GM13976 (cell line): ENCODE results near the gene THOC6.
"Not testable (repeated sequence)": the region's sequence is repeated elsewhere in the genome, so short reads cannot be mapped to it uniquely, and the experiment has no call there.

Experiments
- DNase-seq: peaks from one replicate; pipeline ENCODE4 v3.0.0; 2012; ENCODE audit warnings: low spot score
- in situ Hi-C: fragments of 300-500 bp; cut with MboI; formaldehyde crosslinking; loops from one replicate; pipeline ENCODE4 v1.12.0; 2022; ENCODE audit warnings: low sequenced_read_pairs, mixed read lengths, inconsistent platforms; ENCODE audit not compliant: unreplicated experiment
- TF ChIP-seq, protein P1 (sequence below): IDR thresholded peaks from 2 replicates; pipeline ENCODE4 v1.5.1; 2012; ENCODE audit warnings: borderline replicate concordance, mild to moderate bottlenecking; ENCODE audit not compliant: insufficient read depth; ENCODE audit errors: extremely low read depth, missing control alignments, control extremely low read depth

THOC6 gene

DNA sequence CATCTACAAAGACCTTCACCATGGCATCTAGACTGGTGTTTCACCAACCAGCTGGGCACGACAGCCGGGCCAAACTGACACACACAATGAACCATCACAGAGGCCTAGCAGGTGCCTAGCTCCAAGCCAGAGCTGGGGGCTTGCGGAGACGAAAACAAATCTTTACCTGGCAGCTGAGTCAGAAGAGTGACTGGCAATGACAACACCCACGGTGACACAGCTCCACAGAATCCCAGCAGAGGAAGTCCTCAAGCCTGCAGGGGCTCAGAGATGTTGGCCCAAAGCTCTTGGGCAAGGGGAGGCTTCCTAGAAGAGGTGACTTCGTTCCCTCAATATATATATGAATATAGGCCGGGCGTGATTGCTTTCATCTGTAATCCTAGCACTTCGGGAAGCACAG is 27.7 kb downstream of the THOC6 start:
- TF ChIP-seq, protein P1, sequence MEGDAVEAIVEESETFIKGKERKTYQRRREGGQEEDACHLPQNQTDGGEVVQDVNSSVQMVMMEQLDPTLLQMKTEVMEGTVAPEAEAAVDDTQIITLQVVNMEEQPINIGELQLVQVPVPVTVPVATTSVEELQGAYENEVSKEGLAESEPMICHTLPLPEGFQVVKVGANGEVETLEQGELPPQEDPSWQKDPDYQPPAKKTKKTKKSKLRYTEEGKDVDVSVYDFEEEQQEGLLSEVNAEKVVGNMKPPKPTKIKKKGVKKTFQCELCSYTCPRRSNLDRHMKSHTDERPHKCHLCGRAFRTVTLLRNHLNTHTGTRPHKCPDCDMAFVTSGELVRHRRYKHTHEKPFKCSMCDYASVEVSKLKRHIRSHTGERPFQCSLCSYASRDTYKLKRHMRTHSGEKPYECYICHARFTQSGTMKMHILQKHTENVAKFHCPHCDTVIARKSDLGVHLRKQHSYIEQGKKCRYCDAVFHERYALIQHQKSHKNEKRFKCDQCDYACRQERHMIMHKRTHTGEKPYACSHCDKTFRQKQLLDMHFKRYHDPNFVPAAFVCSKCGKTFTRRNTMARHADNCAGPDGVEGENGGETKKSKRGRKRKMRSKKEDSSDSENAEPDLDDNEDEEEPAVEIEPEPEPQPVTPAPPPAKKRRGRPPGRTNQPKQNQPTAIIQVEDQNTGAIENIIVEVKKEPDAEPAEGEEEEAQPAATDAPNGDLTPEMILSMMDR: no peak
- no peak for DNase-seq
- in situ Hi-C loops: no loop called here

DNA sequence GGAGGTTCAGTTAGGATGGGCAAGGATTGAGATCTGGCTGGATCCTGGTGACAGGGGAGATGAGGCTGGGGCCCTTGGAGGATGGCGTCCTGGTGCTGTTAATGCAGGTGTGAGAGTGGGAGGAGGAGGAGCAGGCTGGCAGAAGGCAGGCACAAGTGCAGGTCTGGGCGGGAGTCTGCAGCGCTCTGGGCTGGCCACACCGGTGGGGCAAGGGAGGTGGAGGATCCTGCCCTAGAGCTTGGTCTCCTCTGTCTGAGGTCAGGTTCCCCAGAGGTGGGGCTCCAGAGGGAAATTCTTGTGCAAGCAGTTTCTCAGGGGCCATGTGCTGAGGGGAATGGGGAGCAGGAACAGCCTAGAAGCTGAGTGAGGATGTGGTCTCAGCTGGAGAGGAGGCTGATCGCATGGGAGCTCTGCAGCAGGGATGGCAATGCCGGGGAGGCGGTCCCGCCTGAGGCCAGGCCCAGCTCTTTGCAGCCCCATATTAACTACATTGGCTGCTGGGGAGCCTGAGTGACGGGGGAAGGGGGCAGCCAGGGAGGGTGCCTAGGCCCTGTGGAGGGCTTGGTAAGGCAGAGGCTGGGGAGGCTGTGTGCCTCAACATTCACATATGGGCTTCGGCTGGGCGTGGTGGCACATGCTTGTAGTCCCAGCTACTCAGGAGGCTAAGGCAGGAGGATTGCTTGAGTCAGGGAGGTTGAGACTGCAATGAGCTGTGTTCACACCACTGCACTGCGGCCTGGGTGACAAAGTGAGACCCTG is 28.9 kb downstream of the THOC6 start:
- in situ Hi-C loops, DNase-seq: not testable (repeated sequence)

DNA sequence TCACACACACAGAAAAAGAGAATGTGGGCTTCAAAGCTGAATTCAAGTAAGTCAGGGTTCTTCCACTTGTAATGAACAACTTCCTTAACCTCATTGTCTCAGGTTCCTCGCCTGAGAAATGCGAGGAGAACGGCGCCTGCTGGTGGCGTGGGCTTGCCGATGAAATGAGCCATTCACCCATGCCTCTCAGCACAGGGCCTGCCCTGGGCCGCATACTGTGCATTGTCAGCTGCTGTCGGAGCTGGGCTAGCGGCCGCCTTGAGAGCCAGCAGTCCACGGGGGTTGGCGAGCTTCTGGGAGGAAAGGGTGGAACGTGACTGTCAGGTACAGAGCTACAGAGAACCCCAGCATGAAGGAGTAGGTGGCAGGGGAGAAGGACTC is 29.5 kb downstream of the THOC6 start:
- DNase-seq, in situ Hi-C loops: not testable (repeated sequence)

DNA sequence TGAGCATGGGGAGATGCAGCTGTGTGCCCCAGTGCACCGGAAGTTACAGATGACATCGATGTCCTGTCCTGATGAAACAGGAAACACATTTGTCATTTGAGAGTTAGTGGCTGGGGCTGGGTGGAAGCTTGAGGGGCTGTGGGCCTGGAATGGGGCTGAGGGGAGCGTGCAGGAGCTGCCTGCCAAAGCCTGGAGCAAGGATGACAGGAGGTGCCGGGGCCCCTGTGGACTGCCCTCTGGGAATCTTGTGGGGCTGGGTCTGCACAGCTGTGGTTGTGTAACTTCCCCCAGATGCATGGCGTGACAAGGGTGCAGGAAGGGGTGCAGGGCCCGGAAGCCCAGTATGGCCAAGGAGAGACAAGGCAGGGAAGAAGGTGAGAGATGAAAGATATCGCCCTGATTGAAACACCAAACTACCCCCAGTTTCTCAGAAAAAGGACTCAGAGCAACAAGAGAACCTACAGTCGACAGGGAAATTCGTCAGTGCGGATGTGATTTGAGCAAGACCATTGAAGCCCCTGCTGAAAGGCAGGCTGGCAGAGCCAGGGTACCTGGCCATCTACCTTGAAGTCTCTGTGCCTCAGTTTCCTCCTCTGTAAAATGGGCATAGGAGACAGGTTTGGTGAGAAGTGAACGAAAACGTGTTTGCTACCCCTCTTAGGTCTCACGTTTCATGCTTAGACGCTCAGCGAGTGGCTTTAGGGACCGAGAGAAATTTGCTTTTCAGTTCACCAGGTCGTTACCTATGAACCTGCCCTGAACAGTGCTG is 31.3 kb downstream of the THOC6 start:
- in situ Hi-C loops: no loop called here

DNA sequence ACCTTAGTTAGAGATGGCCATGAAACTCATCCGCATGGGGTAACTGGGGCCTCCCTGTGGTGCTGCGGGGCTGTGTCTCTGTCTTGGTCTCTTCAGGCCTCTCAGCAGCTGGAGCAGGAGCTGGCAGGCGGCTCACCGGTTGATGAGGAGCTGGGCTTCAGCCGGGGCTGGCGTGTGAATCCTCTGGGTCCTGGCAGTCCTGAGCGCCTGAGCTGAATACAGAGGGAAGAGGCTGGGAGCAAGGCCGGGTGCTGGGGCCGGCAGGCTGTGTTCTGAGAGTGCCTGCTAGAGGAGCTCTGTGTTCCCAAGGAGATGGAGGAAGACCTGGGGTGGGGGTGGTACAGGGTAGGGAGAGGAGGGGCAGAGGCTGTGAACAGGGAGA is 31.9 kb downstream of the THOC6 start:
- in situ Hi-C loops, DNase-seq: not testable (repeated sequence)

More for the DNA sequence above, 31.3 kb downstream of the THOC6 start:
- TF ChIP-seq, protein P1: no peak
- peak; percentile 19 for DNase-seq

DNA sequence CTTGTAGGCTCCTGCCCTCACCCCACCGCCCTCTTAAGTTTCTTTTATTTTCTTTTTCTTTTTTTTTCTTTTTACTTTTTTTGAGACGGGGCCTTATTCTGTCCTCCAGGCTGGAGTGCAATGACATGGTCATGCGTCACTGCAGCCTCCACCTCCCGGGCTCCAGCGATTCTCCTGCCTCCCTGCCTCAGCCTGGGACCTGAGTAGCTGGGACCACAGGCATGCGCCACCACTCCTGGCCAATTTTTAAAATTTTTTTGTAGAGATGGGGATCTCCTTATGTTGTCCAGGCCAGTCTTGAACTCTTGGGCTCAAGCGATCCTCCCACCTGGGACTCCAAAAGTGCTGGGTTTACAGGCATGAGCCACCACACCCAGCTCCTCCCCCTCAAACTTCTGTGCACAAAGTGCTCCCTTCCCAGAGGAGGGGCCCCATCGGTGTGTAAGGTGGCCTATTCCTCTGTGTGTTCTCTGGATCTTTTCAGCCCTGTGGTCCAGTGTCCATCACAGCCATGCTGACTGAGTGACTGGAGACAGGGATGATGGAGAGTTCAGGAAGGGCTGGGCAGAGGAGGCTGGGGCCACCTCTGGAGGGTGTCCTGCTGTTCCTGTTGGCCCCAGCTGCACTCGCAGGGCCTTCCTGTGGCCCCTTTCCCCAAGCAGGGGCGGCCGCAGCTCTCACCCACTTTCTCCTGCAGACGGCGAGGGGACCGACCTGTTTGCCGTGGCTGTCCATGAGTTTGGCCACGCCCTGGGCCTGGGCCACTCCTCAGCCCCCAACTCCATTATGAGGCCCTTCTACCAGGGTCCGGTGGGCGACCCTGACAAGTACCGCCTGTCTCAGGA is 32.7 kb downstream of the THOC6 start:
- TF ChIP-seq, protein P1: no peak
- in situ Hi-C loops: no loop called here
- no peak for DNase-seq

DNA sequence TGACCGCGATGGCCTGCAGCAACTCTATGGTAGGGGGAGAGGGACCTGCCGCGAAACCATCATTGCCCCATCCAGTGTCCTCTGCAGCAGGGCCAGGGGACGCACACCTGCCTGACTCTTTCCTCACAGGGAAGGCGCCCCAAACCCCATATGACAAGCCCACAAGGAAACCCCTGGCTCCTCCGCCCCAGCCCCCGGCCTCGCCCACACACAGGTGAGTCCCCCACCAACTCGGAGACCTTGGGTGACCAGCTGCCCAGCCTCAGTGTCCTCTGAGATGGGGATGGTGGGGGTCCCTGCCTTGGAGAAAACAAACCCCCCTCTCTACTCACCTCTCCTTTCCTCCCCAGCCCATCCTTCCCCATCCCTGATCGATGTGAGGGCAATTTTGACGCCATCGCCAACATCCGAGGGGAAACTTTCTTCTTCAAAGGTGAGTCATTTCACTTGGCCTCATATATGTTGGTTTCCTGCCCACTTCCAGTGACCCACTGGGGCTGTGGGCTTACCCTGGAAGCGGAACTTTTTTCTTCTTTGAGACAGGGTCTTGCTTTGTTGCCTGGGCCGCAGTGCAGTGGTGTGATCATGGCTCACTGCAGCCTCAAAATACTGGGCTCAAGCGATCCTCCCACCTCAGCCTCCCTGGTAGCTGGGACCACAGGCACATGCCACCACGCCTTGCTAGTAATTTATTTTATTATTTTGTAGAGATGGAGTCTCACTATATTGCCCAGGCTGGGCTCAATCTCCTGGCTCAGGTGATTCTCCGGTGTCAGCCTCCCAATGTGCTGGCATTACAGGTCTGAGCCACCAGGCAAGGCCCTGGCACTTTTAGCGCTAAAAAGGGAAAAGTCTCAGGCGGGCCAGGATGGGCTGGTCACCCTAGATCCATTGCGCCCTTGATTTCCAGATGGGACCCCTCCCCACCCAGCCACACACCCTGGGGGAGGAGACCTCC is 33.6 kb downstream of the THOC6 start:
- DNase-seq: no peak
- in situ Hi-C loops: no loop called here
- TF ChIP-seq, protein P1: no peak
